Astrocyte (in vitro differentiated cells and primary cell): Measurements from ENCODE around the gene SLC25A10. TPM values are rescaled to one million over a fixed set of nuclear protein-coding genes. Genes with fewer than 3 reads are reported as not detected.

Source experiments
- DNase-seq: peaks from one replicate; pipeline ENCODE4 v3.0.0-alpha.2; 2010; ENCODE audit warnings: low read depth
- FAIRE-seq: peaks from 2 replicates; lab custom pipeline; 2011; peaks lifted over from hg19 to GRCh38; lab: Jason Lieb, UNC
- H2AFZ ChIP-seq: 2 replicates; pipeline ENCODE4 v1.6.0; 2012; ENCODE audit warnings: low read depth, low read length, inconsistent platforms
- H3K27ac ChIP-seq: 2 replicates; pipeline ENCODE4 v1.5.1; 2011; ENCODE audit warnings: low read depth, low read length, inconsistent platforms
- H3K27me3 ChIP-seq: 2 replicates; pipeline ENCODE4 v1.6.0; 2011; ENCODE audit warnings: low read length, inconsistent platforms; ENCODE audit not compliant: insufficient read depth
- H3K36me3 ChIP-seq: 2 replicates; pipeline ENCODE4 v1.5.1; 2011; ENCODE audit warnings: low read length, inconsistent platforms; ENCODE audit not compliant: insufficient read depth
- H3K4me1 ChIP-seq: 2 replicates; pipeline ENCODE4 v1.5.1; 2011; ENCODE audit warnings: low read length, inconsistent platforms; ENCODE audit not compliant: insufficient read depth
- H3K4me2 ChIP-seq: 2 replicates; pipeline ENCODE4 v1.6.0; 2012; ENCODE audit warnings: low read length, inconsistent platforms
- H3K4me3 ChIP-seq: 2 replicates; pipeline ENCODE4 v1.5.1; 2011; ENCODE audit warnings: low read depth, mild to moderate bottlenecking, low read length, inconsistent platforms; ENCODE audit not compliant: insufficient read depth
- H3K79me2 ChIP-seq: 2 replicates; pipeline ENCODE4 v1.6.0; 2012; ENCODE audit warnings: mild to moderate bottlenecking, low read length, inconsistent platforms; ENCODE audit not compliant: insufficient read depth
- H3K9ac ChIP-seq: 2 replicates; pipeline ENCODE4 v1.6.0; 2012; ENCODE audit warnings: mild to moderate bottlenecking, low read length, inconsistent platforms
- H3K9me3 ChIP-seq: 2 replicates; pipeline ENCODE4 v1.5.1; 2012; ENCODE audit warnings: low read depth, mild to moderate bottlenecking, low read length, inconsistent platforms; ENCODE audit not compliant: insufficient read depth
- H4K20me1 ChIP-seq: 2 replicates; pipeline ENCODE4 v1.6.0; 2012; ENCODE audit warnings: low read length, inconsistent platforms; ENCODE audit not compliant: insufficient read depth
- H3K27ac Mint-ChIP-seq: one replicate; pipeline ENCODE4 v1.8.0; 2021; ENCODE audit warnings: mild to moderate bottlenecking, mixed read lengths; ENCODE audit not compliant: unreplicated experiment
- H3K27me3 Mint-ChIP-seq: one replicate; pipeline ENCODE4 v1.8.0; 2021; ENCODE audit warnings: low read depth, mixed read lengths; ENCODE audit not compliant: unreplicated experiment
- H3K36me3 Mint-ChIP-seq: one replicate; pipeline ENCODE4 v1.8.0; 2021; ENCODE audit warnings: low read depth, mixed read lengths; ENCODE audit not compliant: unreplicated experiment
- H3K4me1 Mint-ChIP-seq: one replicate; pipeline ENCODE4 v1.8.0; 2021; ENCODE audit warnings: low read depth, mixed read lengths; ENCODE audit not compliant: unreplicated experiment
- H3K4me3 Mint-ChIP-seq: one replicate; pipeline ENCODE4 v1.8.0; 2021; ENCODE audit warnings: mild to moderate bottlenecking, moderate library complexity, mixed read lengths; ENCODE audit not compliant: unreplicated experiment
- H3K9me3 Mint-ChIP-seq: one replicate; pipeline ENCODE4 v1.8.0; 2021; ENCODE audit warnings: mild to moderate bottlenecking, mixed read lengths; ENCODE audit not compliant: unreplicated experiment
- CTCF ChIP-seq: IDR thresholded peaks from 2 replicates; pipeline ENCODE4 v1.5.1; 2011; ENCODE audit warnings: low read depth, mild to moderate bottlenecking, inconsistent platforms, low read length, moderate library complexity; ENCODE audit not compliant: insufficient read depth
- EZH2 ChIP-seq: IDR thresholded peaks from 2 replicates; pipeline ENCODE4 v1.6.1; 2012; ENCODE audit warnings: mild to moderate bottlenecking, low read length, inconsistent platforms; ENCODE audit not compliant: insufficient read depth
- total RNA-seq: library from RNA; stranded (reverse); gene quantifications from 2 replicates; pipeline ENCODE4 v1.2.1, GENCODE V29; 2021

Gene SLC25A10
- total RNA-seq, 1 donor from 2014 or later = 9.3 TPM

- H3K4me2 ChIP-seq = peak within 1 kb of the TSS; percentile 97
- H3K27me3 ChIP-seq = no peaks in the 10 kb centered on the region
- peaks cover 53% of the 10 kb centered on the region for H3K79me2 ChIP-seq
- DNase-seq (peak; percentile 94), FAIRE-seq (no peak)
- H3K4me1 Mint-ChIP-seq = peaks cover 18% of the 10 kb centered on the region
- H3K4me1 ChIP-seq = peaks cover 17% of the 10 kb centered on the region
- peak within 1 kb of the TSS; percentile 84 for H3K4me3 ChIP-seq
- no peaks in the 10 kb centered on the region for H3K9me3 ChIP-seq
- peaks cover 8% of the 10 kb centered on the region for H3K36me3 ChIP-seq
- peaks cover 4% of the 10 kb centered on the region for H3K36me3 Mint-ChIP-seq
- peak within 1 kb of the TSS; percentile 93 for H3K9ac ChIP-seq
- no peaks in the 10 kb centered on the region for H3K9me3 Mint-ChIP-seq
- TF ChIP-seq CTCF = no peak
- TF ChIP-seq EZH2 = no peak
- peak within 1 kb of the TSS; percentile 96 for H3K27ac Mint-ChIP-seq
- no peaks in the 10 kb centered on the region for H3K27me3 Mint-ChIP-seq
- H3K4me3 Mint-ChIP-seq = peak within 1 kb of the TSS; percentile 93
- H2AFZ ChIP-seq = peak within 1 kb of the TSS; percentile 61
- H4K20me1 ChIP-seq = peaks cover 20% of the 10 kb centered on the region
- H3K27ac ChIP-seq = peak within 1 kb of the TSS; percentile 79
These were observed 45.5 kb upstream of the SLC25A10 start, which contains the start of the genes CCDC137 and OXLD1 for GRCh38 chr17:81666342-81667191. Gene CCDC137 (plus strand): TSS chr17:81666737. CDS start chr17:81666767, 30 bp downstream. Gene OXLD1 (minus strand): TSS chr17:81666605. CDS start chr17:81666577, 28 bp downstream.

- no peaks in the 10 kb centered on the region for H3K9me3 ChIP-seq
- no peak overlapping the region for H2AFZ ChIP-seq
- peak overlapping the region; percentile 97 for H3K4me2 ChIP-seq
- peak overlapping the region; percentile 34 for H3K27ac Mint-ChIP-seq
- no peak overlapping the region for H3K27ac ChIP-seq
- H4K20me1 ChIP-seq = peaks cover 28% of the 10 kb centered on the region
- H3K4me1 Mint-ChIP-seq = peaks cover 18% of the 10 kb centered on the region
- H3K79me2 ChIP-seq = peaks cover 57% of the 10 kb centered on the region
- H3K4me1 ChIP-seq = peaks cover 17% of the 10 kb centered on the region
- H3K27me3 ChIP-seq = no peaks in the 10 kb centered on the region
- H3K4me3 ChIP-seq = peak overlapping the region; percentile 7
- H3K27me3 Mint-ChIP-seq = no peaks in the 10 kb centered on the region
- peak overlapping the region; percentile 93 for H3K4me3 Mint-ChIP-seq
- no peak overlapping the region for H3K9ac ChIP-seq
- DNase-seq (no peak), FAIRE-seq (no peak)
- H3K36me3 Mint-ChIP-seq = peaks cover 4% of the 10 kb centered on the region
- TF ChIP-seq EZH2 = no peak
- TF ChIP-seq CTCF = no peak
- peaks cover 8% of the 10 kb centered on the region for H3K36me3 ChIP-seq
- H3K9me3 Mint-ChIP-seq = no peaks in the 10 kb centered on the region
These were observed 44.3 kb upstream of the SLC25A10 start for GRCh38 chr17:81667754-81668153.
